Smooth muscle cell of the brain vasculature (primary cell): ENCODE measurements around the gene PDLIM1.

ENCODE experiments used
- DNase-seq: peaks from one replicate; pipeline ENCODE4 v3.0.0-alpha.2; 2012; ENCODE audit warnings: low read depth, low spot score

The PDLIM1 gene

DNA sequence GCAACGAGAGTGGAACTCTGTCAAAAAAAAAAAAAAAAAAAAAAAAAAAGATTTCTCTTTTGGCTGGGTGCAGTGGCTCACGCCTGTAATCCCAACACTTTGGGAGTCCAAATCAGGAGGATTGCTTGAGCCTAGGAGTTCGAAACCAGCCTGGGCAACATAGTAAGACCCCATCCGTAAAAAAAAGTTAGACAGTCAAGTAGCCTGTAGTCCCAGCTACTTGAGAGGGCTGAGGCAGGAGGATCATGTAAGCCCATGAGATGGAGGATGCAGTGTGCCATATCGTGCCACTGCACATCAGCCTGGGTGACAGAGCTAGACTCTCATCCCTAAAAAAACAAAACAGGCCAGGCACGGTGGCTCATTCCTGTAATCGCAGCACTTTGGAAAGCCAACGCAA lies 25.2 kb downstream of the PDLIM1 start:
- no peak for DNase-seq

DNA sequence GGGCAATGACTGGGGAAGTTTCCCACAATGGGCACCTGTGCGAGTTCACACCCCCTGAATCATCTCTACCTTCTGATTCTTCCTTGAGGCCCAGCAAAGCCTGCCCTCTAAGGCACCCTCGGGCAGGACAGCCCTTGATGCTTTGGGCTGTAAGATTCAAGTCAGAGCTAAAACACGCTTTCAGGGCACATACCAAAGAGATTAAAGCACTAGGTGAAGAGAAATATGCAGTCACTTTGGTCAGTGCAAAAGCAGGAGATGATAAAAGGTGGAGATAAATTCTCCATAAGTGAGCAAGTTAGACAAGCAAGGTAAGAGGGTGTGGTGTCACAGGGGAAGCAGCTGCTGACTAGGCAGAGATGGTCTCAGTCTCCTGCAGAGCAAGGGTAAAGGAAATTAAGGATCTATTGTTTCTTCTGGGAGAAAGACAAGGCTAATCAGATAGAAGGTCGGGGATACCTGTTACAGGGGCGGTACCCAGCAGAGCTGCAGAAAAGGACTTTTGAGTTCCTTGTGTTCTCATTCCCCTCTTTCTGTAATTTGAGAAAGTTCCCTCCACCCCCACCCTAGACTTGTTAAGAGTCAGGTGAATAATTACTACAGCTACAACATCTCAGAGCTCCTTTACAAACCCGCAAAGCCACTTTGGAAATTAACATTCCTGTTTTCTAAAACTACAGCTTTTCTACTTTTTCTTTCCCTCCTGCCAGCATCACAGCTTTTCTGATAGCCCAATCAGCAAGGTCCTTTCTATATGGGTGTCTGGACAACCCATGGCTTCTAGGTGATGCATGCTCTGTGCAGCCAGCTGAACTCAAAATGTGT lies 26.4 kb downstream of the PDLIM1 start:
- no peak for DNase-seq

DNA sequence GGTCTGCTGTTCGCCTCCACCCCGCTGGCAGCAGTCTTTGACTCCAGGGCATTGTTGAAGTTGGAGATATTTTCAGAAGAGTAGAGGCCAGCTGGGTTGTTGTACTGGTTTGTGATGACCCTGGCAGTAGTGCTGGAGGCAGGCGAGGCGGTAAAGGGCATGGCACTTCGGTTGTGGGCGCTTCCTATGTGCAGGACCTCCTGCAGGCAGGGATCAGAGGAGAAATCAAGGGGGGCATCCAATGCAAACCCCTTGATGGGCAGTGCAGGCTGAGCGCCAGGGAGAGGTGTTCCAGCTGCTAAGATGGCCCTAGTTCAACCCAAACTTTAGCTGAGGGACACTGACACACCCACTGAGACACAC lies 27.0 kb downstream of the PDLIM1 start:
- DNase-seq, result no peak

GRCh38 chr10:95262763-95263518 lies 27.9 kb downstream of the PDLIM1 start:
- DNase-seq, result no peak

DNA sequence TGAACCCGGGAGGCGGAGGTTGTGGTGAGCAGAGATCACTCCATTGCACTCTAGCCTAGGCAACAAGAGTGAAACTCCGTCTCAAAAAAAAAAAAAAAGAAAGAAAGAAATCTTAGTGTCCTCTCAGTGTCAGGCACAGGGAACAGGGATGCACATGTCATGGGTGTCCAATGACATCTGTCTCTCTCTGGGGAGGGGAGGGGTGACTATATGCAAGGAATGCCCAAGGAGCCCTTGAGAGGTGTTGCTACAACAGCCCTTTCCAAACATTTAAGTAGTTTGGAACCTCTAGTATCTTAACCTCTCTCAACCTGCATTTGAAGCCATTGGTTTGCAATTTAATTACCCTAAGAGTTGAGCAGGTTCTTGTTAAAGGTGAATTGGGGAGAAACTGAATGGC lies 28.9 kb downstream of the PDLIM1 start:
- DNase-seq, result no peak

GRCh38 chr10:95260909-95261552 lies 29.8 kb downstream of the PDLIM1 start:
- DNase-seq, result no peak

GRCh38 chr10:95260397-95260881 lies 30.4 kb downstream of the PDLIM1 start:
- no peak for DNase-seq

DNA sequence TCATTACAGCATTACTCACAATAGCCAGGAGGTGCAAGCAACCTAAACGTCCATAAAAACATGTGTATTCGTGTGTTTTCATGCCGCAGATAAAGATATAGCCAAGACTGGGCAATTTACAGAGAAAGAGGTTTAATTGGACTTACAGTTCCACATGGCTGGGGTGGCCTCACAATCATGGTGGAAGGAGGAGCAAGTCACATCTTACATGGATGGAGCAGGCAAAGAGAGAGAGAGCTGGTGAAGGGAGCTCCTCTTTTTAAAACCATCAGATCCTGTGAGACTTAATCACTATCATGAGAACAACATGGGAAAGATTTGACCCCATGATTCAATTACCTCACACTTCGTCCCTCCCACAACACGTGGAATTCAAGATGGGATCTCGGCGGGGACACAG lies 33.0 kb downstream of the PDLIM1 start:
- DNase-seq, result no peak

DNA sequence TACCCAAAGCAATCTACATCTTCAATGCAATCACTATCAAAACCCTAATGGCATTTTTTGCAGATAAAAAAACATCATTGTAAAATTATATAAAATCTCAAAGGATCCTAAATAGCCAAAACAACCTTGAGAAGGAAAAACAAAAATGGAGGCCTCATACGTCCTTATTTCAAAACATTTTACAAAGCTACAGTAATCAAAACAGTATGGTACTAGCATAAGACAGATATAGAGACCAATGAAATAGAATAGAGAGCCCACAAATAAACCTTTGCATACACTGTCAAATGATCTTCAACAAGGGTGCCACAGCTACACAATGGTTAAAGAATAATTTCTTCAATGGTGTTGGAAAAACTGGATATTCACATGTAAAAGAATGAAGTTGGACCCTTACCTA lies 34.5 kb downstream of the PDLIM1 start:
- no peak for DNase-seq

GRCh38 chr10:95254629-95255028 lies 36.2 kb downstream of the PDLIM1 start:
- no peak for DNase-seq

DNA sequence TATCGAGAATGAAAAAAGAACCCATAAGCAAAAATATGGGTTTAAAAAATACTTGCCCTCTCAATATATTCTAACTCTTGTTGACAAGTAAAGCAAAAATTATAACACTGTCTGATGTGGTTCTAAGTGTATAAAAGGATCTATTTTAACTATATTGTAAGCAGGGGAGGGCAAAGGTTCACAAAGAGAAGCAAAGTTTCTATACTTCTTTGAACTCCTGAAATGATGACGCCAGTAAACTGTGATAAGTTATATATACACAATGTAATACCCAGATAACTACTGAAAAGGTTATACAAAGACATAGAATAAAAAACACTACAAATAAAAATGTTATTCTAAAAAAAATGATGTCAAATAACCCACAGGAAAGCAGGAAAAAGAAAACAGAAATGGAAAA lies 37.1 kb downstream of the PDLIM1 start:
- no peak for DNase-seq

- DNase-seq, result no peak
Observed at GRCh38 chr10:95253007-95253406, 37.8 kb downstream of the PDLIM1 start.

GRCh38 chr10:95250856-95251255 lies 39.9 kb downstream of the PDLIM1 start:
- DNase-seq, result no peak

DNA sequence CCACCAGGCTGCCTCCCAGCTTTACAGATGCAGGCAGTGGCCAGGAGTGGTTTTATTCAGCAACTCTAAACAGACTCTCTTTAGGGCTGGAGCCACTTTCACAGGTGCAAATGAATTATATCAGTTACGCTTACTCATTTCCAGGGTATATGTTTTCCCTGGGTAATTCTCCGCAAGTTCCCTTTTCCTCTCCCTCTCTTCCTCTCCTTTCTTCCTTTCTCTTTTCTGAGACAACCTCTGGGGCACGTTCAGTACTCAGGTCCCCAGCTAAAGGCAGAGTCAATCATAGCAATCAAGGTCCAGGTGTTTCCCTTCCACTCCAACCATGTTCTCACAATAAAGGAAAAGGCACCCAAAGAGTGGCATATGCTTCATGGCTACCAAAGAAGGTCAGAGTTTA lies 41.3 kb downstream of the PDLIM1 start:
- DNase-seq, result no peak

- DNase-seq, result no peak
Observed at GRCh38 chr10:95248989-95249388, 41.8 kb downstream of the PDLIM1 start.

GRCh38 chr10:95247881-95248583 lies 42.8 kb downstream of the PDLIM1 start:
- DNase-seq, result no peak

DNA sequence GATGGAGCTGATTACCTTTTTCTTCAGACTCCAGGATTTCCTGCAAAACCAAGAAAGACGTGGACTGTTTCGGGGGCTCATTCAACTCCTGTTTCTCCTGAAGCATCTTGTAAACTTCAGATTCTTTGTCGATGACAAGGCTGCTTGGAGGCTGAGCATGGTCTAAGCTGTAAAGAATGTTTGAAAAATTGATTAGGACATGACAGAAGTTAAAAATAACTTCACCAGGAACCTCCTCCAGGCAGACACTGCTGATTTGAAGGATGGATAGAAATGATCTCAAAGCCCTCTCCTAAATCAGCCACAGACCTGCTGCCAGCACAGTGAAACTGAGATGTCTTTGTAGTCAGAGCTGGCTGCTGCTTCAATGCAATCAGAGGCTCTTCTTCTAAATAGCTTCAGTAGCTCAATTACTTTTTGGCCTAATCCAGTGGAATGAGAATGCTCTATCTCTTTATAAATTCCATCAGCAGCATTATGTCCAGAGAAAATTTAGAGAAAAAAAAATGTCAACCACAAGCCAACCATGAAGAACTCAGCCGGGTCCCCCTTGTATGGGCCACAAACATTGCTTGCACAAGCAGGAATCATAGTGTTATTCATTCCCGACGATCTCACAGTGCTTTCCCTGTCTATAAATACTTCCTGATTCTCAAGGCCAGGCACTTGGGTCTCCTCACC lies 43.5 kb downstream of the PDLIM1 start:
- DNase-seq, result no peak

- peak; percentile 75 for DNase-seq
Observed at GRCh38 chr10:95246582-95247051, 44.2 kb downstream of the PDLIM1 start.

GRCh38 chr10:95245425-95246055 lies 45.3 kb downstream of the PDLIM1 start:
- DNase-seq, result no peak

- DNase-seq, result no peak
Observed at GRCh38 chr10:95244152-95244551, 46.7 kb downstream of the PDLIM1 start.

DNA sequence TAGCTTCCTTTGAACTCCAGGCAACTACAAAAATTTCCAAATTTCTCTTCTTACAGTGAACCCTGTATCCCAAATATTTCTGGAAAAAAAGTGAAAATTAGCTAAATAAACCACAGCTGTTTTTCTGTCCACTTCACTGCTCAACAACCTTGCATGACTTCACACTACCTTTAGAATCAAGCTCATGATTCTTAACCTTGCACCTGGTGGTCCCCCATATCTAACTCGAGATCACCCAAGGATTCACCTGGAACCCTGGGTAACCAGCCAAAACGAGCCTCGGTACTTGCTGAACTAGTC lies 47.5 kb downstream of the PDLIM1 start:
- DNase-seq, result no peak
